K562 (cell line): ENCODE data around the gene MUSK. TPM values are rescaled to one million over a fixed set of nuclear protein-coding genes. Genes with fewer than 3 reads are reported as not detected.

Experiments used
- ATAC-seq: fragments of 200-7000 bp; cut with Tn5 transposase; 3 replicates; pipeline ENCODE4 v1.9.1; 2020; ENCODE audit warnings: moderate library complexity
- BruUV-seq: library from RNA; stranded (reverse); fragments of 400-500 nt; replicated peaks from 2 replicates; lab custom pipeline; 2021; lab: Mats Ljungman, UMichigan
- CTCF ChIA-PET: fragments of 300-600 bp; formaldehyde crosslinking; extraction: SDS; loops from one replicate; lab custom pipeline; 2021; ENCODE audit warnings: low intra/inter-chr PET ratio; lab: Yijun Ruan, JAX
- POLR2A ChIA-PET: fragments of 300-600, 350-650 bp; sonication (Branson Sonifier 250); formaldehyde crosslinking; extraction: SDS; loops from one replicate; lab custom pipeline; 2021; ENCODE audit warnings: antibody characterized with exemption, inconsistent platforms; lab: Yijun Ruan, JAX
- DNase-seq, 4 experiments: peaks; one replicate each; pipeline versions ENCODE4 v3.0.0 to v3.0.0-alpha.2; 2011 to 2018; ENCODE audit warnings: low spot score in 3 of 4, mixed read lengths in 3 of 4; ENCODE audit errors: extremely low read depth in 1 of 4
- FAIRE-seq: peaks from 2 replicates; lab custom pipeline; 2011; peaks lifted over from hg19 to GRCh38; lab: Jason Lieb, UNC
- H2AFZ ChIP-seq: 2 replicates; pipeline ENCODE4 v1.6.0; 2011; ENCODE audit warnings: low read depth, low read length, control low read depth, inconsistent platforms
- H3K27ac ChIP-seq: fragments of 200-600 bp; 3 replicates; pipeline ENCODE4 v1.8.0; 2011; ENCODE audit warnings: low read depth, mild to moderate bottlenecking, control low read depth, inconsistent platforms, low read length, moderate library complexity, mixed read lengths; ENCODE audit errors: extremely low read depth
- H3K27me3 ChIP-seq, 2 experiments: fragments of 300-600 bp in 1 of 2; 2 replicates in 1 of 2; 3 replicates in 1 of 2; pipeline versions ENCODE4 v1.6.0 to v1.8.0; 2011; ENCODE audit warnings: inconsistent platforms in 2 of 2, low read length in 2 of 2, mild to moderate bottlenecking in 1 of 2, mixed read lengths in 1 of 2, moderate library complexity in 1 of 2; ENCODE audit not compliant: control insufficient read depth in 2 of 2, insufficient read depth in 2 of 2
- H3K36me3 ChIP-seq: fragments of 300-600 bp; 3 replicates; pipeline ENCODE4 v1.8.0; 2011; ENCODE audit warnings: mild to moderate bottlenecking, low read length, inconsistent platforms; ENCODE audit not compliant: control insufficient read depth, insufficient read depth
- H3K4me1 ChIP-seq, 2 experiments: fragments of 200-600 bp in 1 of 2; replicated peaks in 1 of 2; 2 replicates in 1 of 2; 3 replicates in 1 of 2; pipeline versions ENCODE4 v1.5.1 to v1.8.0; 2011; ENCODE audit warnings: inconsistent platforms in 2 of 2, low read length in 2 of 2, mild to moderate bottlenecking in 1 of 2, mixed read lengths in 1 of 2, moderate library complexity in 1 of 2; ENCODE audit not compliant: control insufficient read depth in 2 of 2, insufficient read depth in 2 of 2
- H3K4me2 ChIP-seq: 2 replicates; pipeline ENCODE4 v1.6.1; 2011; ENCODE audit warnings: low read length, control low read depth, inconsistent platforms, mixed read lengths; ENCODE audit not compliant: insufficient read depth
- H3K4me3 ChIP-seq: fragments of 200-600 bp; sonication (generic), shearing (Covaris generic); 2 replicates; pipeline ENCODE4 v1.5.1; 2016; ENCODE audit warnings: control low read depth, inconsistent platforms
- H3K79me2 ChIP-seq: fragments of 200-600 bp; 3 replicates; pipeline ENCODE4 v1.8.0; 2011; ENCODE audit warnings: low read length, inconsistent platforms; ENCODE audit not compliant: control insufficient read depth, insufficient read depth
- H3K9ac ChIP-seq, 2 experiments: 2 replicates each; pipeline versions ENCODE4 v1.6.0 to v1.6.1; 2011; ENCODE audit warnings: low read depth in 2 of 2, low read length in 2 of 2, control low read depth in 1 of 2, inconsistent platforms in 1 of 2, mild to moderate bottlenecking in 1 of 2, mixed read lengths in 1 of 2; ENCODE audit not compliant: insufficient read depth in 1 of 2
- H3K9me1 ChIP-seq: one replicate; pipeline ENCODE4 v1.6.0; 2011; ENCODE audit warnings: inconsistent platforms, mild to moderate bottlenecking, low read length, moderate library complexity; ENCODE audit not compliant: control insufficient read depth, insufficient read depth
- H3K9me3 ChIP-seq: replicated peaks from 2 replicates; pipeline ENCODE4 v1.5.1; 2011; ENCODE audit warnings: low read depth, low read length, inconsistent platforms; ENCODE audit not compliant: control insufficient read depth, insufficient read depth
- H4K20me1 ChIP-seq: replicated peaks from 2 replicates; pipeline ENCODE4 v1.6.1; 2011; ENCODE audit warnings: low read length, inconsistent platforms, mixed read lengths; ENCODE audit not compliant: control insufficient read depth, insufficient read depth
- BRF2 ChIP-seq: IDR thresholded peaks from 3 replicates; pipeline ENCODE4 v1.6.1; 2011; ENCODE audit warnings: borderline replicate concordance, mild to moderate bottlenecking; ENCODE audit not compliant: insufficient read length, insufficient read depth
- CBX3 ChIP-seq, 2 experiments: IDR thresholded peaks; 1 replicate in 1 of 2; 2 replicates in 1 of 2; pipeline ENCODE4 v1.6.1; 2012; ENCODE audit warnings: inconsistent platforms in 2 of 2, low read length in 2 of 2, borderline replicate concordance in 1 of 2, control low read depth in 1 of 2
- ELF4 ChIP-seq: fragments of 450-650 bp; formaldehyde crosslinking; IDR thresholded peaks from 2 replicates; pipeline ENCODE4 v1.4.0; 2022; ENCODE audit warnings: missing genetic modification characterization
- FOXA1 ChIP-seq: fragments of 450-650 bp; IDR thresholded peaks from 2 replicates; pipeline ENCODE4 v1.6.1; 2016; ENCODE audit warnings: mild to moderate bottlenecking, borderline replicate concordance
- FOXO4 ChIP-seq: fragments of 450-650 bp; formaldehyde crosslinking; IDR thresholded peaks from 2 replicates; pipeline ENCODE4 v1.4.0; 2020; ENCODE audit warnings: mild to moderate bottlenecking, moderate library complexity
- KLF10 ChIP-seq: fragments of 250-450 bp; sonication (Bioruptor Pico); IDR thresholded peaks from 2 replicates; pipeline ENCODE4 v1.6.1; 2021; ENCODE audit warnings: matching md5 sums
- L3MBTL2 ChIP-seq: fragments of 450-650 bp; IDR thresholded peaks from 2 replicates; pipeline ENCODE4 v1.6.1; 2016; ENCODE audit warnings: mild to moderate bottlenecking, moderate library complexity
- NFIX ChIP-seq: fragments of 250-450 bp; sonication (Bioruptor Pico); IDR thresholded peaks from 2 replicates; pipeline ENCODE4 v1.4.0; 2020; ENCODE audit warnings: low read depth, mild to moderate bottlenecking, moderate library complexity
- PHB2 ChIP-seq: fragments of 450-650 bp; IDR thresholded peaks from 2 replicates; pipeline ENCODE4 v1.6.1; 2017; ENCODE audit warnings: low read depth
- POLR2G ChIP-seq: fragments of 200-400 bp; formaldehyde crosslinking; IDR thresholded peaks from 2 replicates; pipeline ENCODE4 v1.6.1; 2017; ENCODE audit warnings: low read depth, mild to moderate bottlenecking, antibody characterized with exemption, low read length, moderate library complexity
- ZBTB33 ChIP-seq: sonication (generic); formaldehyde crosslinking; IDR thresholded peaks from 2 replicates; pipeline ENCODE4 v1.8.1; 2023; ENCODE audit warnings: mild to moderate bottlenecking, missing genetic modification reagents
- ZKSCAN3 ChIP-seq: fragments of 250-450 bp; sonication (Bioruptor Pico); IDR thresholded peaks from 2 replicates; pipeline ENCODE4 v1.4.0; 2020
- ZNF24 ChIP-seq: fragments of 450-650 bp; IDR thresholded peaks from 2 replicates; pipeline ENCODE4 v1.6.1; 2016
- ZNF77 ChIP-seq: fragments of 250-450 bp; sonication (Bioruptor Pico); IDR thresholded peaks from 2 replicates; pipeline ENCODE4 v1.5.0; 2020
- WGBS: fragments of 100-300 bp; shearing (Covaris generic); methylation state at CpG from one replicate; pipeline ENCODE4 v1.1.6; 2016; ENCODE audit warnings: low coverage, mixed read lengths; ENCODE audit not compliant: insufficient coverage; ENCODE audit errors: missing lambda C conversion rate; 5-methylcytosine and 5-hydroxymethylcytosine counted together
- in situ Hi-C: fragments of 300-500 bp; cut with MboI; formaldehyde crosslinking; loops from 4 replicates; pipeline ENCODE4 v1.15.0; 2018; ENCODE audit warnings: inconsistent platforms, mixed read lengths
- intact Hi-C: fragments of 100-400 bp; cut with micrococcal nuclease; formaldehyde crosslinking; loops from 2 replicates; pipeline ENCODE4 v1.14.2; 2022
- polyA plus RNA-seq, 8 experiments: library from polyadenylated mRNA; depleted of rRNA in 4 of 8; stranded (reverse) in 5 of 8; unstranded in 3 of 8; fragments of >200 nt; fragmentation: Nextera tagmentation in 2 of 8; fragmentation: Illumina TruSeq in 1 of 8; extraction: Ambion mirVana in 2 of 8; extraction: Trizol in 1 of 8; gene quantifications; 2 replicates each; pipeline versions ENCODE4 v1.2.1 to v1.2.3, GENCODE V29; 2011 to 2014; ENCODE audit warnings: inconsistent platforms in 1 of 8, missing spikeins in 1 of 8
- total RNA-seq, 7 experiments: library from RNA; depleted of rRNA in 6 of 7; stranded (reverse); fragments of >200 nt in 6 of 7; fragmentation: Illumina TruSeq in 2 of 7; extraction: Trizol in 2 of 7; gene quantifications; 2 replicates each; pipeline versions ENCODE4 v1.2.1 to v1.2.3, GENCODE V29; 2011 to 2021; ENCODE audit warnings: low replicate concordance in 1 of 7

MUSK gene
- total and polyA plus RNA-seq, 9 of the 15 experiments (the other 6 are each of a cell fraction or from before 2014, with no cell fraction given), result not detected

GRCh38 chr9:110808599-110808980, 140.0 kb downstream of the MUSK start (continued):
- TF ChIP-seq PHB2 (no peak), BRF2 (no peak), ELF4 (CRISPR knock-in tag) (no peak), ZNF24 (no peak), NFIX (no peak), CBX3 (IDR thresholded peaks at IDR 0.05; ENCODE audit: borderline replicate concordance in 1 of 2, low read length in 2 of 2) (no peak)

GRCh38 chr9:110809038-110809595, 140.5 kb downstream of the MUSK start:
- intact Hi-C loops (no loop called here), in situ Hi-C loops (no loop called here)
- H3K9me1 ChIP-seq, result no peaks in the 10 kb centered on the region
- no peak for TF ChIP-seq KLF10
- no peak for TF ChIP-seq FOXO4
- no peak for TF ChIP-seq POLR2G
- no peak for TF ChIP-seq ZNF77 (CRISPR knock-in tag)
- no peak for TF ChIP-seq ZBTB33 (CRISPR knock-in tag)
- no peak for TF ChIP-seq ZKSCAN3
- no peak for TF ChIP-seq FOXA1
- TF ChIP-seq L3MBTL2, result no peak
- POLR2A ChIA-PET, result no interaction called here
- no peaks in the 10 kb centered on the region for H3K36me3 ChIP-seq
- H4K20me1 ChIP-seq, result no peaks in the 10 kb centered on the region
- ATAC-seq (no peak), DNase-seq (no peak), FAIRE-seq (no peak)
- no peak overlapping the region for H2AFZ ChIP-seq
- no peaks in the 10 kb centered on the region for H3K27me3 ChIP-seq
- H3K4me2 ChIP-seq, result no peak overlapping the region
- H3K79me2 ChIP-seq, result no peaks in the 10 kb centered on the region
- H3K27ac ChIP-seq, result no peak overlapping the region
- no TSS peak for BruUV-seq
- no peak overlapping the region for H3K9ac ChIP-seq
- 0% methylated on average over 3 of the region's 3 CpGs for WGBS
- no peaks in the 10 kb centered on the region for H3K4me1 ChIP-seq
- CTCF ChIA-PET, result no interaction called here
- H3K9me3 ChIP-seq, result no peaks in the 10 kb centered on the region
- H3K4me3 ChIP-seq, result no peak overlapping the region
